SK-N-MC (cell line): Measurements from ENCODE around the gene UCK1.

Experiments
- EZH2 ChIP-seq: fragments of 200-600 bp; sonication (generic); IDR thresholded peaks from one replicate; pipeline ENCODE4 v1.6.1; 2017; ENCODE audit warnings: antibody characterized with exemption
- POLR2AphosphoS5 ChIP-seq: IDR thresholded peaks from 2 replicates; pipeline ENCODE4 v1.6.1; 2012; ENCODE audit warnings: mild to moderate bottlenecking, low read depth, low read length, borderline replicate concordance

- TF ChIP-seq POLR2AphosphoS5 (no peak), EZH2 (no peak)
Measured at GRCh38 chr9:131511880-131512279, 19.2 kb downstream of the UCK1 start.
